NCI-H2196 treated with DMSO at 0.1 percent for 48 hours (cell line): ENCODE results near the gene NSUN5.
"Not testable (repeated sequence)": the region's sequence is repeated elsewhere in the genome, so short reads cannot be mapped to it uniquely, and the experiment has no call there.

Experiments used
- DNase-seq: peaks from one replicate; lab custom pipeline; 2025; ENCODE audit not compliant: unreplicated experiment; lab: John Stamatoyannopoulos, UW

The NSUN5 gene

GRCh38 chr7:73308665-73309214 is at the start of gene NSUN5:
NSUN5 (minus strand) TSS chr7:73308826; CDS start chr7:73308790, 36 bp downstream.
- peak; percentile 85 for DNase-seq

- no peak for DNase-seq
These were observed 47.5 kb upstream of the NSUN5 start for GRCh38 chr7:73356159-73356558.

DNA sequence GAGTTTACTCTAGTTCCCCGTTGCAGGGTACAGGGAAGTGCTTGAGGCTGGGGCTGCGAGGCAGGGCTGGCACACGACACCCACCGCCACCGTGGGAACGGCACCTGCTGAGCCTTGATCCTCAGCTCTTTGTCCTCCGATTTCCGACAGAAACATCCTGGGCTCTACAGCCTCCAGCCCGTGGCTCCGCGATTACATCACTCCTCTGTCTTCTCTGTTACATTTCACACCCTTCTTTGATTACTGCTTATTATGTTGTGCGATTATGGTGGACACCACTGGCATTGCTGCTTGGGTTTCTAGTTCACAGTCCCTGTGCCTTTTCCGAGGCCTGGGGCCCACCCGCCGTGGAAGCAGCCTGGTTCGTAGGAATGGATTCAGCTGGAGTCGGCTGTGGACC is 46.2 kb upstream of the NSUN5 start:
- DNase-seq = no peak

DNA sequence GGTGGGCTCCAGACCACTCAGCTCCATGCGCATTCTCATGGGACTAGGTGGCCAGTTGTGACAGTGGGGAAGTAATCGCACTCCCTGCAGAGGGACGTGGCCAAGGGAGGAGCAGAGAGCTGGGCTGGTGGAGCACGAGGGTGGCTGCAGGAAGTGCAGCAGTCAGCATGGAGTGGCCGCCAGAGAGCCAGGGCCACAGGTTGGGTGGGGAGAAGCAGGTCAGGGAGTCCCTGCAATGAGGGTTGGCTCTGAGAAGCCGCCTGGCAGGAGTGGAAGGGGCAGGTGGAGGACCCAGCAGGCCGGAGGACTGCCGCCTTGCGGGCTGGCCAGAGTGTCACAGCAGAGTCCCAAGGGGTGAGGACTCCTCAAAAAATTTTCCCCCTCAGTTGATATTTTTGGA is 45.6 kb upstream of the NSUN5 start:
- DNase-seq = no peak

DNA sequence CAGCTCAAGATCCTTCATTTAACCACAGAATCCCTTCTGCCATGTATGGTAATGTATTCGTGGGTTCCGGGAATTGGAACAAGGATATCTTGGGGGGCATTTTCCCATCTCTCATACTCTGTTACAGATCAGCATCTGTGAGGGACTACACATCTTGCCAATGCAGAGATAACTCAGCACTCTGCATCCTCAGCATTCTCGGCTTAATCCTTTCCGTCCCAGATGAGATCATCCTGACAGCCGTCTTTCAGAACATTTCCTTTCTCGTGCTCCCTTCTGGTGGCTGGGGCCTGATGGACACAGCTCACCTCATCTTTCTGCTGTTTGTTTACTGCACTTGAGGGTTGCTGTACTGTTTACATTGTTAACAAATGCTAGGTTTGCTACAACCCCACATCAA is 44.6 kb upstream of the NSUN5 start:
- no peak for DNase-seq

DNA sequence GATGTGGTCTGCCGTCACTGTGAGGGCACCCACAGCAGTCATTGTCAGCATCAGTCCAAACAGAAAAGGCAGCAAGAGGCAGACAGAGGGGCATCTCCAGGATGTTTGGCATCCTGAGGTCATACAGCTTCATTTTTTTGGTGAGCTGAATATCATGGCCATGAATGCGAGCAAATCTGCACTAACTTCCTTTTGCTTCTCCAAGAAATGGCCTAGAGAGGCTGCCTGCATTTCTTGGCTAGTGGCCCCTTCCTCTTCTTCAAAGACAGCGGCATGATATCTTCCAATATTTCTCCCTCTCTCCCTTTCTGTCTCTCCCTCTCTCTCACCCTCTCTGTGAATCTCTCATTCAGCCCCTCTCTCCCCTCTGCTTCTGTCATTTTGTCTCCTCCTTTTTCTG is 44.2 kb upstream of the NSUN5 start:
- no peak for DNase-seq

DNA sequence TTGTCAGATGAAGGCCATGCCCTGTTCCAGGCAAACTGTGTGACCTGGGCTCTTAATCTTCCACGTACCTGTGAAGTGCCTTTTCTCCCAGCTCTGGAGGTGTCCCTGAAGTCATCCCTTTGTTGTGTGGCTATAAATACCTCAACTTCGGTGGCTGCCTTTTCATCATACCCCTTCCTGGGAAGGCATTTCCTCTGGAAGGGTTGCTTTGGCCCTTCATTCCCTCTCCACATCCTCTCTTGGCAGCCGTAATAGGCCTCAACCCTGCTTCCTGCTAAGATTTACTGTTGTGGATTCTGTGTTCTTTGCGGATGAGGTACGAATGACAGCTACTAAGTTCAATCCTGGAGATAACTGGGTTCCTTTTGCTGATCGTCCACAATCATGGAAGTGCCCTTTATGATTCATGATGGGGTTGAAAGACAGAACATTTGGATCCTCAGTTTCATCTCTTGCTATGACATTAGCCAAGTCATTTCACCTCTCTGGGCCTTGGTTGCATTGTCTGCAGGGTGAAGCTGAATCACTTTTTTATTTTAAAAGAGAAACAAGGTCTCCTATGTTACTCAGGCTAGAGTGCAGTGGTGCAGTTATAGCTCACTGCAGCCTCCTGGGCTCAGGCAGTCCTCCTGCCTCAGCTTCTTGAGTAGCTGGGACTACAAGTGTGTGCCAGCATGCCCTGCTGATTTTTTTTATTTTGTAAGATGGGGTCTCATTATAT is 43.0 kb upstream of the NSUN5 start:
- DNase-seq = no peak

GRCh38 chr7:73350306-73351068 is 41.9 kb upstream of the NSUN5 start:
- no peak for DNase-seq

- DNase-seq = no peak
These were observed 41.1 kb upstream of the NSUN5 start for GRCh38 chr7:73349763-73350162.

GRCh38 chr7:73345951-73346350 is 37.3 kb upstream of the NSUN5 start:
- DNase-seq = no peak

DNA sequence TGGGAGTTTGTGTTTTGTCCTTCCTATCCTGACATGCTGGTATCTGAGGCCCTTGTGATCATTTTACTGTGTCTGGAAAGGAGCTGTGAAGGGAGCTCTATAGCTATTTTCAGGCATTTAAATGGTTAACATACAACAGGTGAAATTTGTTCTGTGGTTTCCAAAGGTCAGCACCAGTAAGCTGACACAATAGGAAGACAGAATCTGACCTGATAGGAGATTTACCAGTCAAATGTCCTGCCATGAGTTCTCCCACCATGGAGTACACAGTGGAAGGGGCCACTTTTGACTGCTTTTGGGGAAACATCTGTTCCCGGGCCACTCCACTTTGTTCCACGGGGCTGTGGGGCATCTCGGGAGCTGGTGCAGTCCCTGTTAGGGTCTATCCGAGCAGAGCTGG is 36.9 kb upstream of the NSUN5 start:
- no peak for DNase-seq

DNA sequence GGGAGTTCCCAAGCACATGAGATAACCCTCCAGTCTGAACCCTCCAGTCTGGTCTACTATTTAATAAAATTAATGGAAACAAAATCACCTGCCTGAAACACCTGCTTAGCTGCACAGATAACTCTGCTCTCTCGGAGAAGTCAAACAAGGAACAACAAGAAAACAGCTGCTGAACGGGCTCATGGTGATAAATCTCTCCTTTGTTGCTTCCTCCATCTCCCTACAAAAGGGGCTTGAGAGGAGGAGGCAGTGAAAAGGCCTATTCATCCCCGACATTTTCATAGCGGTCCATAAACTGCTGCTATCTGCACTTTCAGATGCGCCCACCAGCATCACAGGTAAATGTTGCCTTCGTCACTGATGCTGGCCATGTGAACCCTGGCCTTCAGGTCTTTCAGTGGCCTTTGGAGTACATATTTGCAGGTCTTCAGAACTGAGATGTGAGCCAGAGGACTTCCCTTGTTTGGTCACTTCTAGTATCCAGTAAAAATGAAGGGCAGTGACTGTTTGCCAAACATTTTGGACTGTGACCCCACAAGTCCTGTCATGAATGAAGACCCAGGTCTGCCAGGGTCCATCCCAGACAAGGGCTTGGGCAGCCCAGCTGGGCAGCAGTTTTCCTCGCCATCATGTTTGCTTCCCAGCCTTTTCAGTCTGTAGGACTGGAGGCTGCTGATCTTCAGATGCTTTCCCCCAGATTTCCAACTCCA is 35.2 kb upstream of the NSUN5 start:
- DNase-seq = no peak

GRCh38 chr7:73342645-73343044 is 34.0 kb upstream of the NSUN5 start:
- peak; percentile 39 for DNase-seq

DNA sequence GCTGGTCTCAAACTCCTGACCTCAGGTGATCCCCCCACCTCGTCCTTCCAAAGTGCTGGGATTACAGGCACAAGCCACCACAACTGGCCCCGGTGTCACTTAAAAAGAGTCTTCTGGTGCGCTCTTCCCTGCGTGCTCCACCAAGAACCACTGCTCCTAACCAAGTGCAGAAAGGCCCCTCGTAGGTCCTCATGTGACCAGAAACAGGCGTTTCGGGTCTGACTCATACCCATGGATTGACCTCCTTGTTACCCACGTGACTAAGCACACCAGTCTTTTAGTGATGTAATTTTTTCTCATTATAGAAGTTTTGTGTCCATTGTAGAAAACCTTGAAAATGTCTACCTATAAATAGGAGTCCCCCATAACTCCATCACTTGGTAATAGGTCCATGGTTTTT is 33.3 kb upstream of the NSUN5 start:
- DNase-seq = no peak

- no peak for DNase-seq
These were observed 31.9 kb upstream of the NSUN5 start for GRCh38 chr7:73340514-73340913.

DNA sequence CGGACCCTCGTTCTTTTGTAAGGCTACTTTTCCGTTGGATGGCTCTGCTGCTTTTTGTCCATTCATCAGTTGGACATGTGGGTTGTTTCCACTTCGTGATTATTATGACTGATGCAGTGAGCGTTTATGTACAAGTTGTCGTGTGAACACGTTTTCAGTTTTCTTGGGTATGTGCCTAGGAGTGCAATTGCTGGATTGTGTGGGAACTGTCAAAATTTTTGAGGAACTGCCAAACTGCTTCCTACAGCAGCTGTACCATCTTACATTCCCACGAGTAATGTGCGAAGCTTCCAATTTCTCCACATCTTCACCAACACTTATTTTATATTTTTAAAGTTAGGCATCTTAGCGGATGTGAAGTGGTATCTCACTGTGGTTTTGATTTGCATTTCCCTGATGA is 29.7 kb upstream of the NSUN5 start:
- DNase-seq = no peak

- DNase-seq = no peak
These were observed 23.8 kb upstream of the NSUN5 start for GRCh38 chr7:73332447-73332846.

DNA sequence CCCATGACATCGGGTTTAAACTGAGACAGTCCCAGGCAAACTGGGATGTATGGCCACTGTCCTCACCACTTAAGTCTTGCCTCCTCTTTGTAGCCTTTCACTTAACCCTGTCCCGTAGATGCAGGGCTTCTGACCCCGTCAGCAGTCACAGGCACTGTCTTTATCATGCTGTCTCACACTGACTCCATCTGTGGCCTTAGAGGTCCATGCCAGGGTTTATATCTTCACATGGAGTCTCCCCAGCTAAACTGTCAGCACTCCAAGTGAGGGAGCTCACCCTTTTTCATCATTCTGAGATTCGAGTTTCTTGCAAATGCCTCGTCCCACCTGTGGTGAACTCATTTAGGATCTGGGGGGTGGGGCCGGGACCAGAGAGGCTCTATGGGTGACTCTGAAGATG is 22.1 kb upstream of the NSUN5 start:
- DNase-seq = no peak

- DNase-seq = no peak
These were observed 21.4 kb upstream of the NSUN5 start for GRCh38 chr7:73329861-73330581.

DNA sequence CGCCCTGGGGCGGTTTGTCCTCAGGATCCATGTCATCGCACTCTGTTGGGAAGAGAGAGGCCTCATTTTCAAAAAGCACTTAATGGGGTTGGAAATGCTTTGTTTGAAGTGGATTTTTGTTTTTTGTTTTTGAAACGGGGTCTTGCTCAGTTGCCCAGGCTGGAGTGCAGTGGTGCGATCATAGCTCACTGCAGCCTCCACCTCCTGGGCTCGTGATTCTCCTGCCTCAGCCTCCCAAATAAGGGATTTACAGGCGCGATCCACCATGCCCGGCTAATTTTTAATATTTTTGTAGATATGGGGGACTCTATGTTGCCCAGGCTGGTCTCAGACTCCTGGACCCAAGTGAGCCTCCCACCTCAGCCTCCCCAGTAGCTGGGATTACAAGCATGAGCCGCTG is 20.1 kb upstream of the NSUN5 start:
- DNase-seq = no peak

DNA sequence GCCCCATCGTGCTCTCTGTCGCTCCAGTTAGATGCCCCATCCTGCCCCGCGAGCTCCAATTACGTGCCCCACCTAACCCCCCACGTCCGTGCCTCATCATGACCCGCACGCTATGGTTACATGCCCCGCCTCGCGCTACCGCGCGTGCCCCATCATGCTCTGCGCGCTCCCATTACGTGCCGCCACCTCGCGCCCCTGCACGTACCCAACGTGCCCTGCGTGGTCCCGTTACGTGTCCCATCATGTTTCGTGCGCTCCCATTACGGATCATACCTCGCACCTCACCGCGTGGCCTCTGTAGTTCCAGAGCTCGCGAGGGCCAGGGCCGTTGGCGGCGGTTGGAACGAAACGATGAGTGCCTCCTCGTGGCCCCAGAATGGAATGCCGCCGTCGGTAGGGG is 19.3 kb upstream of the NSUN5 start, which contains the start of the genes FKBP6 and TRIM50:
Gene FKBP6, plus strand, starts transcription at position 240 of the 400 bp plus-strand sequence. CDS start 268 bp downstream, outside the sequence.
Gene TRIM50, minus strand, starts transcription at position 161 of the 400 bp plus-strand sequence. CDS start 3,295 bp downstream, outside the sequence.
- DNase-seq = not testable (repeated sequence)
